ENCODE data around the gene TMEM201. TPM values are rescaled to one million over a fixed set of nuclear protein-coding genes. Genes with fewer than 3 reads are reported as not detected.

Gene TMEM201
- total and polyA plus RNA-seq, 9 of the 15 experiments (the other 6 are each of a cell fraction or from before 2014, with no cell fraction given), result 0.42 to 51.3 (median 7.4) TPM

GRCh38 chr1:9603307-9603706, 14.6 kb downstream of the TMEM201 start (continued):
- TF ChIP-seq MNT (conservative IDR thresholded peaks at IDR 0.05) (no peak), CREBBP (IDR thresholded peaks at IDR 0.05; ENCODE audit: low read depth, low read length) (no peak), ZNF274 (IDR thresholded peaks at IDR 0.05; ENCODE audit: borderline replicate concordance, low read depth, low read length) (no peak)

- peaks cover 3% of the 10 kb centered on the region; the same call in 1 of the 2 replicates for H4K20me1 ChIP-seq (replicated peaks; ENCODE audit: control insufficient read depth, insufficient read depth, low read length)
- no peaks in the 10 kb centered on the region for H3K79me2 ChIP-seq (ENCODE audit: control insufficient read depth, insufficient read depth, low read length)
- no peak overlapping the region for H3K9ac ChIP-seq (ENCODE audit: insufficient read depth in 1 of 2, low read depth in 2 of 2, low read length in 2 of 2)
- no peaks in the 10 kb centered on the region for H3K9me3 ChIP-seq (replicated peaks; ENCODE audit: control insufficient read depth, insufficient read depth, low read depth, low read length)
- TF ChIP-seq CBX2 (IDR thresholded peaks at IDR 0.05; ENCODE audit: insufficient read depth, low read length, poor library complexity, severe bottlenecking) (no peak), MTA3 (IDR thresholded peaks at IDR 0.05; ENCODE audit: borderline replicate concordance) (no peak), POLR2G (IDR thresholded peaks at IDR 0.05; ENCODE audit: low read depth, low read length) (peak; percentile 26; the same call in 1 of the 2 replicates), ZNF398 (CRISPR knock-in tag; IDR thresholded peaks at IDR 0.05) (no peak)
- BruUV-seq (replicated peaks), result no TSS peak
- peaks cover 0 to 10% of the 10 kb centered on the region in 2 experiments; a peak in 1 of 5 replicates for H3K4me1 ChIP-seq (replicated peaks in 1 of 2; ENCODE audit: control insufficient read depth in 2 of 2, insufficient read depth in 2 of 2, low read length in 2 of 2)
- POLR2A ChIA-PET, result interaction anchor here (0.5 to 2.2 kb wide), 3 partner anchors 11 to 417 kb away, joined by 3 to 6 read pairs (median 3); no protein-coding TSS in a partner anchor
- peaks cover 91% of the 10 kb centered on the region; the same call in 2 of the 3 replicates for H3K36me3 ChIP-seq (ENCODE audit: control insufficient read depth, insufficient read depth, low read length)
- ATAC-seq (no peak), DNase-seq (ENCODE audit: extremely low read depth in 1 of 4, low spot score in 3 of 4) (no peak), FAIRE-seq (no peak)
- no peak overlapping the region for H3K4me2 ChIP-seq (ENCODE audit: insufficient read depth, low read length)
- in situ Hi-C loops (cut with MboI), result no loop called here
- intact Hi-C loops (cut with micrococcal nuclease), result no loop called here
- 90% methylated on average over 40 of the region's 42 CpGs for WGBS (ENCODE audit: insufficient coverage, low coverage, missing lambda C conversion rate)
- CTCF ChIA-PET (ENCODE audit: low intra/inter-chr PET ratio), result no interaction called here
- no peak overlapping the region for H2AFZ ChIP-seq (ENCODE audit: low read depth, low read length)
- H3K27me3 ChIP-seq (ENCODE audit: control insufficient read depth in 2 of 2, insufficient read depth in 2 of 2, low read length in 2 of 2), result no peaks in the 10 kb centered on the region
- H3K27ac ChIP-seq (ENCODE audit: extremely low read depth, low read depth, low read length), result no peak overlapping the region
- H3K9me1 ChIP-seq (ENCODE audit: control insufficient read depth, insufficient read depth, low read length), result peaks cover 3% of the 10 kb centered on the region
- no peak overlapping the region for H3K4me3 ChIP-seq
Observed at GRCh38 chr1:9603766-9604753, 15.3 kb downstream of the TMEM201 start.

Data from K562 (cell line).